Measurements from ENCODE around the gene GABBR1.

DNA sequence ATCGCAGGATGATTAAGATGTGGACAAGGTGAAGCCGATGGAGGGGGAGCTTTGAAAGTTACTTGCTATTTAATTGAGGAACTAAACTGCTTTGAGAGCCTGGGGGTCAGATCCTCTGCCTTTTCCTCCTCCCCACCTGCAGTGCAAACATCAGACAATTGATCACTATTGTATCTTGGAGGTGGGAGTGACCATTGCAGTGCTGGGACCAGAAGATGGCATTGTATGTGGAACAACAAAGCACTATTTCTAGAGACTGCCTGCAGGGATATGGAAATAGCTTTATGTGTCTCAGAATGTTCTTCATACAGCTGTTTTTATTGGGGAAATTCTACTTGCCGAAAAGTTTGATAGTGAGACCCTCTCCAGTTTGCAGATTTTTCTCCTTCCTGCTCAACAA lies 28.1 kb upstream of the GABBR1 start:
- TF ChIP-seq CTCF (conservative IDR thresholded peaks at IDR 0.05 in 1 of 2, IDR thresholded peaks at IDR 0.05 in 1 of 2; ENCODE audit: extremely low read depth in 1 of 2, insufficient read depth in 1 of 2, low read depth in 1 of 2, low read length in 2 of 2) (no peak), EZH2 (IDR thresholded peaks at IDR 0.05; ENCODE audit: borderline replicate concordance, low read length) (no peak)

Measured in mammary epithelial cell (primary cell).